ENCODE measurements around the gene ZXDC.

Gene ZXDC

GRCh38 chr3:126408099-126408498, 67.6 kb downstream of the ZXDC start:
- Histone ChIP-seq H3K27me3 (no peaks in the 10 kb centered on the region; the same call in 1 of the 2 replicates), H3K36me3 (no peaks in the 10 kb centered on the region), H3K4me1 (no peaks in the 10 kb centered on the region), H3K9me3 (no peaks in the 10 kb centered on the region), H3K4me3 (ENCODE audit: low read depth, low read length) (no peak overlapping the region)
- DNase-seq: no peak
- TF ChIP-seq CTCF (IDR thresholded peaks at IDR 0.05; ENCODE audit: low read depth, low read length): no peak

GRCh38 chr3:126407412-126408044, 68.2 kb downstream of the ZXDC start:
- TF ChIP-seq CTCF (IDR thresholded peaks at IDR 0.05; ENCODE audit: low read depth, low read length): no peak
- Histone ChIP-seq H3K36me3 (no peaks in the 10 kb centered on the region), H3K4me1 (no peaks in the 10 kb centered on the region), H3K27me3 (no peaks in the 10 kb centered on the region; the same call in 1 of the 2 replicates), H3K4me3 (ENCODE audit: low read depth, low read length) (no peak overlapping the region), H3K9me3 (no peaks in the 10 kb centered on the region)
- no peak for DNase-seq

- Histone ChIP-seq H3K36me3 (no peaks in the 10 kb centered on the region), H3K4me3 (ENCODE audit: low read depth, low read length) (no peak overlapping the region), H3K27me3 (no peaks in the 10 kb centered on the region; the same call in 1 of the 2 replicates), H3K4me1 (no peaks in the 10 kb centered on the region), H3K9me3 (no peaks in the 10 kb centered on the region)
- TF ChIP-seq CTCF (IDR thresholded peaks at IDR 0.05; ENCODE audit: low read depth, low read length): no peak
- DNase-seq: no peak
Observed at GRCh38 chr3:126406389-126407296, 69.0 kb downstream of the ZXDC start.

- no peak for TF ChIP-seq CTCF (IDR thresholded peaks at IDR 0.05; ENCODE audit: low read depth, low read length)
- H3K36me3 ChIP-seq: no peaks in the 10 kb centered on the region
- no peak for DNase-seq
Observed at GRCh38 chr3:126402666-126403302, 72.9 kb downstream of the ZXDC start.

GRCh38 chr3:126402178-126402577, 73.5 kb downstream of the ZXDC start:
- H3K27me3 ChIP-seq: no peaks in the 10 kb centered on the region
- no peak for TF ChIP-seq CTCF (IDR thresholded peaks at IDR 0.05; ENCODE audit: low read depth, low read length)
- no peaks in the 10 kb centered on the region for H3K4me1 ChIP-seq
- H3K9me3 ChIP-seq: no peaks in the 10 kb centered on the region
- DNase-seq: no peak
- no peaks in the 10 kb centered on the region for H3K36me3 ChIP-seq
- H3K4me3 ChIP-seq (ENCODE audit: low read depth, low read length): no peak overlapping the region

More at GRCh38 chr3:126402666-126403302, 72.9 kb downstream of the ZXDC start:
- Histone ChIP-seq H3K27me3 (no peaks in the 10 kb centered on the region), H3K9me3 (no peaks in the 10 kb centered on the region), H3K4me3 (ENCODE audit: low read depth, low read length) (no peak overlapping the region), H3K4me1 (no peaks in the 10 kb centered on the region)

Data from BE2C (cell line).